Gastroesophageal sphincter (tissue), 4 donors: ENCODE results near the gene DLX3. TPM values are rescaled to one million over a fixed set of nuclear protein-coding genes. Genes with fewer than 3 reads are reported as not detected.

ENCODE experiments used
- ATAC-seq: fragments of 150-250 bp; one replicate; pipeline ENCODE4 v1.9.1; 2016; ENCODE audit warnings: mild to moderate bottlenecking, moderate library complexity
- H3K27ac ChIP-seq, 4 donors: fragments of 200-600 bp; sonication (generic) in 3 of 4; 1 replicate in 3 of 4; 2 replicates in 1 of 4; pipeline ENCODE4 v1.5.1; 2016 to 2019
- H3K27me3 ChIP-seq: fragments of 200-600 bp; sonication (generic); one replicate; pipeline ENCODE4 v1.5.1; 2019
- H3K36me3 ChIP-seq, 2 donors: fragments of 200-600 bp; sonication (generic); one replicate each; pipeline ENCODE4 v1.5.1; 2019; ENCODE audit warnings: control low read depth in 1 of 2
- H3K4me1 ChIP-seq, 3 donors: fragments of 200-600 bp; sonication (generic); 1 replicate in 2 of 3; 2 replicates in 1 of 3; pipeline ENCODE4 v1.5.1; 2016 to 2019; ENCODE audit warnings: control low read depth in 2 of 3
- H3K4me3 ChIP-seq, 2 donors: fragments of 200-600 bp; sonication (generic); one replicate each; pipeline ENCODE4 v1.5.1; 2019; ENCODE audit warnings: mild to moderate bottlenecking in 1 of 2, moderate library complexity in 1 of 2
- H3K9me3 ChIP-seq, 3 donors: fragments of 200-600 bp; sonication (generic); one replicate each; pipeline ENCODE4 v1.5.1; 2017 to 2019; ENCODE audit warnings: control low read depth in 2 of 3
- CTCF ChIP-seq, 4 experiments: fragments of 200-600 bp in 2 of 4; fragments of 450-650 bp in 2 of 4; sonication (generic) in 1 of 4; IDR thresholded peaks; one replicate each; pipeline ENCODE4 v1.5.1; 2017 to 2019; ENCODE audit warnings: antibody characterized with exemption in 4 of 4, mild to moderate bottlenecking in 2 of 4, moderate library complexity in 2 of 4
- EP300 ChIP-seq: sonication (generic); formaldehyde crosslinking; IDR thresholded peaks from one replicate; pipeline ENCODE4 v1.6.1; 2017; ENCODE audit warnings: antibody characterized with exemption, mild to moderate bottlenecking
- POLR2A ChIP-seq, 2 donors: fragments of 450-650 bp; IDR thresholded peaks; one replicate each; pipeline ENCODE4 v1.6.1; 2017; ENCODE audit warnings: antibody characterized with exemption in 2 of 2, mild to moderate bottlenecking in 2 of 2, moderate library complexity in 1 of 2
- POLR2AphosphoS5 ChIP-seq: sonication (generic); formaldehyde crosslinking; IDR thresholded peaks from one replicate; pipeline ENCODE4 v1.6.1; 2017; ENCODE audit warnings: antibody characterized with exemption
- WGBS, 2 donors: methylation state at CpG; one replicate each; pipeline ENCODE4 v1.1.5; 2018; ENCODE audit warnings: low coverage in 1 of 2; 5-methylcytosine and 5-hydroxymethylcytosine counted together
- small RNA-seq, 4 donors: library from RNA; depleted of rRNA; stranded (forward); fragments of <200 nt; gene quantifications; one replicate each; pipeline ENCODE3, GENCODE V24; 2016
- total RNA-seq, 4 donors: library from RNA; depleted of rRNA; stranded (reverse); fragments of >200 nt; gene quantifications; one replicate each; pipeline ENCODE4 v1.1.0, GENCODE V29; 2016

The DLX3 gene
- total RNA-seq, 4 donors from 2014 or later = not detected

GRCh38 chr17:49946964-49947584 lies 48.0 kb downstream of the DLX3 start:
- no CpG with 5 or more reads among the region's 11 CpGs for whole genome bisulfite sequencing, 2 donors
- peaks cover 97% of the 10 kb centered on the region for H3K27me3 ChIP-seq
- no peaks in the 10 kb centered on the region for H3K9me3 ChIP-seq

GRCh38 chr17:49946208-49946607 lies 48.8 kb downstream of the DLX3 start:
- 61% methylated on average over 6 of the region's 8 CpGs; no CpG with 5 or more reads in 1 of the 2 donors for WGBS, 2 donors
- H3K9me3 ChIP-seq = no peaks in the 10 kb centered on the region
- no peaks in the 10 kb centered on the region for H3K36me3 ChIP-seq
- H3K27ac ChIP-seq = no peak overlapping the region
- H3K4me1 ChIP-seq = no peaks in the 10 kb centered on the region
- no peak for TF ChIP-seq POLR2A (IDR thresholded peaks at IDR 0.05)
- TF ChIP-seq EP300 = no peak
- TF ChIP-seq CTCF (IDR thresholded peaks at IDR 0.05) = no peak
- TF ChIP-seq POLR2AphosphoS5 = no peak
- peaks cover 95% of the 10 kb centered on the region for H3K27me3 ChIP-seq
- ATAC-seq = no peak
- no peak overlapping the region for H3K4me3 ChIP-seq

More at GRCh38 chr17:49946964-49947584, 48.0 kb downstream of the DLX3 start:
- no peak overlapping the region for H3K4me3 ChIP-seq
- no peak for ATAC-seq
- H3K27ac ChIP-seq = no peak overlapping the region
- no peaks in the 10 kb centered on the region for H3K36me3 ChIP-seq
- no peaks in the 10 kb centered on the region for H3K4me1 ChIP-seq
- TF ChIP-seq POLR2A (IDR thresholded peaks at IDR 0.05) (no peak), POLR2AphosphoS5 (no peak), EP300 (no peak), CTCF (IDR thresholded peaks at IDR 0.05) (no peak)

GRCh38 chr17:49944273-49944870 lies 50.7 kb downstream of the DLX3 start:
- H3K4me3 ChIP-seq = no peak overlapping the region
- H3K36me3 ChIP-seq = no peaks in the 10 kb centered on the region
- H3K27ac ChIP-seq = no peak overlapping the region
- H3K4me1 ChIP-seq = no peaks in the 10 kb centered on the region
- no peak for ATAC-seq
- no peaks in the 10 kb centered on the region for H3K9me3 ChIP-seq
- TF ChIP-seq POLR2AphosphoS5 (no peak), EP300 (no peak), CTCF (IDR thresholded peaks at IDR 0.05) (no peak), POLR2A (IDR thresholded peaks at IDR 0.05) (no peak)
- WGBS, 2 donors = 42 to 44% methylated on average over 2 to 13 of the region's 26 CpGs
- H3K27me3 ChIP-seq = peaks cover 96% of the 10 kb centered on the region

- H3K4me1 ChIP-seq = no peaks in the 10 kb centered on the region
- ATAC-seq = no peak
- TF ChIP-seq EP300 = no peak
- H3K36me3 ChIP-seq = no peaks in the 10 kb centered on the region
- peaks cover 90% of the 10 kb centered on the region for H3K27me3 ChIP-seq
- no peak overlapping the region for H3K4me3 ChIP-seq
- 80 to 90% methylated on average over 1 to 5 of the region's 5 CpGs for WGBS, 2 donors
- H3K27ac ChIP-seq = no peak overlapping the region
- no peaks in the 10 kb centered on the region for H3K9me3 ChIP-seq
Observed at GRCh38 chr17:49942947-49943346, 52.1 kb downstream of the DLX3 start.

GRCh38 chr17:49941427-49941826 lies 53.6 kb downstream of the DLX3 start:
- peaks cover 75% of the 10 kb centered on the region for H3K27me3 ChIP-seq

More at GRCh38 chr17:49941427-49941826, 53.6 kb downstream of the DLX3 start:
- H3K9me3 ChIP-seq = no peaks in the 10 kb centered on the region
- H3K36me3 ChIP-seq = no peaks in the 10 kb centered on the region
- no peaks in the 10 kb centered on the region for H3K4me1 ChIP-seq
- TF ChIP-seq POLR2AphosphoS5 (no peak), CTCF (IDR thresholded peaks at IDR 0.05) (no peak)
- H3K4me3 ChIP-seq = no peak overlapping the region
- H3K27ac ChIP-seq = no peak overlapping the region
- no peak for ATAC-seq
- 46 to 48% methylated on average over 5 to 7 of the region's 10 CpGs for WGBS, 2 donors

Small RNAs within 50 kb of the gene (small RNA-seq; reads per million reads assigned to genes)
- 0 reads per million in 4 donors for gene RNU6-1313P

Other genes with a start within 250 kb of the DLX3 start
- 10 to 100 TPM; 12.4 to 39.5 (median 19.8) TPM for gene FAM117A, start 231.1 kb downstream of the DLX3 start, total RNA-seq
- 10 to 100 TPM; 37.7 to 54.1 (median 46.1) TPM for gene KAT7, start 206.5 kb downstream of the DLX3 start, total RNA-seq
- not detected for gene TAC4, start 147.2 kb downstream of the DLX3 start, total RNA-seq
- under 1 TPM in 1 of 4 donors, not detected in 3; 0.35 TPM for gene DLX4, start 26.0 kb downstream of the DLX3 start, total RNA-seq
- gene ITGA3, start 60.9 kb upstream of the DLX3 start, total RNA-seq = 100 to 1,000 TPM in 3 of 4 donors, 10 to 100 TPM in 1; 62.4 to 131 (median 124) TPM
- gene PDK2, start 100.1 kb upstream of the DLX3 start, total RNA-seq = 10 to 100 TPM; 31.6 to 70.6 (median 58.1) TPM
- gene SAMD14, start 134.9 kb upstream of the DLX3 start, total RNA-seq = 1 to 10 TPM; 1.3 to 2.8 (median 2.3) TPM
- 10 to 100 TPM; 23.3 to 38.1 (median 30.8) TPM for gene PPP1R9B, start 155.5 kb upstream of the DLX3 start, total RNA-seq
- 100 to 1,000 TPM in 2 of 4 donors, 10 to 100 TPM in 2; 58.1 to 145 (median 93.4) TPM for gene SGCA, start 170.8 kb upstream of the DLX3 start, total RNA-seq
- 10 to 100 TPM; 14.6 to 92.9 (median 69.7) TPM for gene COL1A1, start 206.4 kb upstream of the DLX3 start, total RNA-seq